Motor neuron (in vitro differentiated cells): Measurements from ENCODE around the gene TMEM51. TPM values are rescaled to one million over a fixed set of nuclear protein-coding genes. Genes with fewer than 3 reads are reported as not detected.

Experiments used
- ATAC-seq, 8 experiments: fragments of 200-7000 bp; cut with Tn5 transposase; replicated peaks in 6 of 8; 2 replicates each; pipeline ENCODE4 v1.8.0; 2021; ENCODE audit warnings: mild to moderate bottlenecking in 8 of 8, moderate library complexity in 8 of 8
- H3K27ac ChIP-seq, 2 donors: fragments of 250-450 bp; sonication (Bioruptor Pico); 2 replicates each; pipeline ENCODE4 v1.9.0; 2021; ENCODE audit warnings: antibody characterized with exemption in 2 of 2, mild to moderate bottlenecking in 2 of 2, moderate library complexity in 1 of 2
- H3K4me1 ChIP-seq, 2 donors: fragments of 250-450 bp; sonication (Bioruptor Pico); replicated peaks in 1 of 2; 2 replicates each; pipeline ENCODE4 v1.6.1; 2021; ENCODE audit warnings: antibody characterized with exemption in 2 of 2, mild to moderate bottlenecking in 2 of 2, moderate library complexity in 1 of 2
- H3K4me3 ChIP-seq, 5 donors: fragments of 250-450 bp; sonication (Bioruptor Pico); 2 replicates each; pipeline ENCODE4 v1.9.0; 2021; ENCODE audit warnings: antibody characterized with exemption in 5 of 5, mild to moderate bottlenecking in 5 of 5, moderate library complexity in 4 of 5
- WGBS, 10 experiments: fragments of 450-650 bp; shearing (Covaris generic); methylation state at CpG; one replicate each; pipeline ENCODE4 v1.0.0; 2022; 5-methylcytosine and 5-hydroxymethylcytosine counted together
- in situ Hi-C, 9 experiments: fragments of 400-800 bp; cut with MboI; loops; one replicate each; pipeline ENCODE4 v1.15.0; 2021; ENCODE audit warnings: low sequenced_read_pairs in 9 of 9, low pct_unique_long_range_greater_than_20kb in 2 of 9; ENCODE audit not compliant: unreplicated experiment in 9 of 9
- total RNA-seq, 8 experiments: library from RNA; unstranded; fragments of 300-600 nt; gene quantifications; 2 replicates each; pipeline versions ENCODE4 v1.2.3 to v1.2.4, GENCODE V29; 2022

TMEM51 gene
- total RNA-seq, 8 experiments from 2014 or later, result 1.2 to 8.4 (median 3.6) TPM

- in situ Hi-C loops, result loop anchor here in 2 of 9 experiments (25.0 kb wide), 1 partner anchor 120 kb away; no protein-coding TSS in a partner anchor
- no peak for ATAC-seq
- Histone ChIP-seq H3K4me1 (peaks cover 0 to 14% of the 10 kb centered on the region in 2 donors), H3K4me3 (no peak overlapping the region), H3K27ac (no peak overlapping the region)
- WGBS, 10 experiments, result 0 to 100% (median 75%) methylated on average over 1 to 14 of the region's 14 CpGs; no CpG with 5 or more reads in 2 of the 10 experiments
These were observed 103.8 kb downstream of the TMEM51 start for GRCh38 chr1:15257309-15257708.

DNA sequence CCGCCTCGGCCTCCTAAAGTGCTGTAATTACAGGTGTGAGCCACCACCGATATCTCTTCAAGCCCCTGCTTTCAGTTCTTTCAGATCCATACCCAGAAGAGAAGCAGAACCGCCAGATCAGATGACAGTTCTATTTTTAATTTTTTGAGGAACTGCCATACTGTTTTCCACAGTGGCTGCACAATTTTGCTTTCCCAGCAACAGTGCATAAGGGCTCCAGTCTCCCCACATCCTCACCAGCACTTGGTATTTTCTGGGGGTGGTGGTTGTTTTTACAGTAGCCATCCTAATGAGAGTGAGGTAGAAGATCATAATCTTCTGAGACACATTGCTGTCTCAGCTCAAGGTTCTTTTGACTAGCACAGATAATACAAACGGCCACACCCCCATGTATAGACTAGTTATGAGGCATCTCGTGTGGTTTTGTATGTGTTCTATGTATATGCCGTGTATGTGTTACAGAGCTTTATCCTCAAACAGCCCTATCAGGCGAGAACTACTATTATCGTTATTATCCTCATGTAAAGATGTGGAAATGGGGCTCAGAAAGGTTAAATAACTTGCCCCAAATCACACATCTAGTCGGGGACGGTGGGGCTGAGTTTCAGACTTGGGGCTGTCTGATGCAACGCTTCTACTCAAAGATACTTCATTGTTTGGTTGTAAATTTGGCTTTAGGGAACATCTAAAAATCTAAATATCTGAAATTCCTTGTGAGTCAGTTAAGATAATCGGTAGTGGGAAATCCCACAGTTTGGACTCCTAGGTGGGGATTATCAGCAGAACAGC is 105.5 kb downstream of the TMEM51 start:
- Histone ChIP-seq H3K27ac (no peak overlapping the region), H3K4me1 (peaks cover 0 to 14% of the 10 kb centered on the region in 2 donors), H3K4me3 (no peak overlapping the region)
- in situ Hi-C loops, result loop anchor here in 2 of 9 experiments (25.0 kb wide), 1 partner anchor 122 kb away; no protein-coding TSS in a partner anchor
- WGBS, 10 experiments, result 53 to 99% (median 84%) methylated on average over 3 to 10 of the region's 13 CpGs; no CpG with 5 or more reads in 2 of the 10 experiments
- ATAC-seq, result no peak

DNA sequence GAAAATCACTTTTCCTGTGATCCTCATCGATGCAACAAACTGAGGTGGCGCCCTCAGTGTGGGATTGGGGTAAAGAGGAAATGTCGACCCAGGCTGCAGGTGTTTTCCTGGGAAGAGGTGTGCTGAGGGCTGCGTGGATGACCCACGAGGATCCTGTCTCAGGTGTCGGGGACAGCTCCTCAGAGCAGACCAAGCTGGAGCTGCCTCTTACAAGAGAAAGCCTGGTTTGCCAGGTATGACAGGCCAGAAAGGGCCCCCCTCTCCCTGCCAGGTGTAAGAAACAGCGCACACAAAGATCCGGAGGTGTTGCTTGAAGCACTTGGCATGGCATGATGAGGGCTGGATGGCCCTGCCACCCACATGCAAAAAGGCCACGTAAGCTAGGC is 106.1 kb downstream of the TMEM51 start:
- ATAC-seq, result no peak
- H3K4me3 ChIP-seq, result no peak overlapping the region
- H3K4me1 ChIP-seq, result peaks cover 0 to 8% of the 10 kb centered on the region in 2 donors
- in situ Hi-C loops, result loop anchor here in 2 of 9 experiments (25.0 kb wide), 1 partner anchor 122 kb away; no protein-coding TSS in a partner anchor
- WGBS, 10 experiments, result 61 to 100% (median 86%) methylated on average over 1 to 7 of the region's 9 CpGs; no CpG with 5 or more reads in 2 of the 10 experiments
- no peak overlapping the region for H3K27ac ChIP-seq

GRCh38 chr1:15260418-15261154 is 107.0 kb downstream of the TMEM51 start:
- Histone ChIP-seq H3K4me3 (no peak overlapping the region), H3K4me1 (no peaks in the 10 kb centered on the region), H3K27ac (no peak overlapping the region)
- in situ Hi-C loops, result loop anchor here in 2 of 9 experiments (25.0 kb wide), 1 partner anchor 123 kb away; no protein-coding TSS in a partner anchor
- ATAC-seq, result no peak
- 50 to 98% (median 81%) methylated on average over 1 to 11 of the region's 12 CpGs for WGBS, 10 experiments

- 25 to 100% (median 76%) methylated on average over 1 to 19 of the region's 20 CpGs; no CpG with 5 or more reads in 2 of the 10 experiments for WGBS, 10 experiments
- no peak overlapping the region for H3K27ac ChIP-seq
- peak in 2 of 8 experiments; percentile 67 to 94 for ATAC-seq
- H3K4me1 ChIP-seq, result no peaks in the 10 kb centered on the region
- H3K4me3 ChIP-seq, result no peak overlapping the region
- in situ Hi-C loops, result loop anchor here in 2 of 9 experiments (25.0 kb wide), 1 partner anchor 124 kb away; no protein-coding TSS in a partner anchor
These were observed 107.8 kb downstream of the TMEM51 start for GRCh38 chr1:15261155-15262002.

GRCh38 chr1:15262003-15262377 is 108.4 kb downstream of the TMEM51 start:
- Histone ChIP-seq H3K4me1 (no peaks in the 10 kb centered on the region), H3K27ac (no peak overlapping the region), H3K4me3 (no peak overlapping the region)
- 0 to 100% (median 85%) methylated on average over 1 to 2 of the region's 2 CpGs; no CpG with 5 or more reads in 2 of the 10 experiments for WGBS, 10 experiments
- ATAC-seq, result no peak
- in situ Hi-C loops, result loop anchor here in 2 of 9 experiments (25.0 kb wide), 1 partner anchor 125 kb away; no protein-coding TSS in a partner anchor

GRCh38 chr1:15262706-15263105 is 109.2 kb downstream of the TMEM51 start:
- Histone ChIP-seq H3K27ac (no peak overlapping the region), H3K4me3 (no peak overlapping the region), H3K4me1 (no peaks in the 10 kb centered on the region)
- in situ Hi-C loops, result loop anchor here in 2 of 9 experiments (25.0 kb wide), 1 partner anchor 125 kb away; no protein-coding TSS in a partner anchor
- 0 to 100% (median 73%) methylated on average over 1 to 5 of the region's 5 CpGs for WGBS, 10 experiments
- no peak for ATAC-seq

DNA sequence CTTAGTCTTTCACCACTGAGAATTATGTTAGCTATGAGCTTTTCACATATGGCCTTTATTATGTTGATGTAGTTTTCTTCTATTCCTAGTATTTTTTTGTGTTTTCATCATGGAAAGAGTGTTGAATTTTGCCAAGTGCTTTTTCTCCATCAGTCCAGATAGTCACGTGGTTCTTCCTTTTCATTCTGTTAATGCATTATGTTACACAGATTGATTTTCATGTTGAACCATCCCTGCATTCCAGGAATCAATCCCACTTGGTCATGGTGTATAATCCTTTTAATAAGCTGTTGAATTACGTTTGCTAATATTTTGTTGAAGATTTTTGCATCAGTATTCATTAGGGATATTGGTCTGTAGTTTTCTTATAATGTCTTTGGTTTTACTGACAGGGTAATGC is 111.2 kb downstream of the TMEM51 start:
- 0 to 79% (median 50%) methylated on average over 2 of the region's 2 CpGs for WGBS, 10 experiments
- no peak overlapping the region for H3K4me3 ChIP-seq
- in situ Hi-C loops, result loop anchor here in 2 of 9 experiments (25.0 kb wide), 1 partner anchor 127 kb away; no protein-coding TSS in a partner anchor
- no peaks in the 10 kb centered on the region for H3K4me1 ChIP-seq
- no peak for ATAC-seq
- no peak overlapping the region for H3K27ac ChIP-seq

Other genes starting within 250 kb of the TMEM51 start
- gene FHAD1, start 93.5 kb downstream of the TMEM51 start, total RNA-seq, result 1 to 10 TPM in 5 of 8 experiments, under 1 TPM in 3; 0.38 to 3.1 (median 1.6) TPM